ENCODE results near the gene SEPTIN8. TPM values are rescaled to one million over a fixed set of nuclear protein-coding genes. Genes with fewer than 3 reads are reported as not detected.

The SEPTIN8 gene
- total and polyA plus RNA-seq, 2 donors (not counting 1 experiment from before 2014, with no cell fraction given) = 4.0 to 5.9 TPM

DNA sequence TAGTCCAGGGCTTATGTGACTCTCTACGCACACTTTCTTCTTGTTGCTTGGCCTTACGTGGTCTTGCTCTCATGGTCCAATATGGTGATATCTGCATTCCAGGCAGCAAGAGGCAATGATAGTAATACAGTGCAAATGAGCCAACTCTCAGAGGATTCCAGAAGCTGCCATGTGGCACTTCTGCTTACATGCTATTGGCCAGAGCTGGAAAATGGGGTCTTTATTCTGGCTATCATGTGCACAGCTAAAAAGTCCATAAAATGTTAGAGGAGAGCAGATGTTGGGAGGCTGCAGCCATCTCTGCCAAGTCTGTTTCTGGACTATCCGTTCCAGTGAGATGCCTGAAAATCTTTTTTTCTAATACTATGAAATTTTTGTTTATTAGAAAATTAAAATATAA, 2.9 kb upstream of the SEPTIN8 start:
- H3K27ac ChIP-seq (ENCODE audit: low read length in 2 of 2) = no peak overlapping the region
- CTCF ChIA-PET = no interaction called here
- H3K4me3 ChIP-seq (ENCODE audit: control extremely low read depth in 1 of 5, extremely low read depth in 1 of 5, insufficient read depth in 1 of 5, low read depth in 2 of 5, low read length in 4 of 5) = no peak overlapping the region
- no peak for DNase-seq
- 100% methylated on average over 2 of the region's 3 CpGs for WGBS (ENCODE audit: insufficient coverage)
- POLR2A ChIA-PET = no interaction called here
- no peaks in the 10 kb centered on the region for H3K36me3 ChIP-seq (replicated peaks in 1 of 2; ENCODE audit: control extremely low read depth in 1 of 2, control insufficient read depth in 1 of 2, extremely low read depth in 1 of 2, insufficient read depth in 2 of 2, low read length in 1 of 2)
- intact Hi-C loops (cut with micrococcal nuclease) = no loop called here
- H3K27me3 ChIP-seq (replicated peaks in 1 of 4; ENCODE audit: control extremely low read depth in 1 of 4, control insufficient read depth in 3 of 4, insufficient read depth in 4 of 4, low read length in 3 of 4) = peaks cover 2 to 60% (median 41%) of the 10 kb centered on the region in 4 experiments
- H3K4me1 ChIP-seq (ENCODE audit: control insufficient read depth in 2 of 2, insufficient read depth in 2 of 2, low read length in 2 of 2) = peaks cover 14 to 16% of the 10 kb centered on the region in 2 donors
- H3K9me3 ChIP-seq (ENCODE audit: control extremely low read depth in 1 of 3, control insufficient read depth in 2 of 3, insufficient read depth in 1 of 3, low read length in 2 of 3) = peaks cover 0 to 9% (median 2%) of the 10 kb centered on the region in 3 donors
- Mint-ChIP-seq H3K4me1 (peaks cover 8% of the 10 kb centered on the region), H3K9me3 (ENCODE audit: insufficient read depth) (no peaks in the 10 kb centered on the region), H3K4me3 (no peak overlapping the region), H3K27me3 (peaks cover 45% of the 10 kb centered on the region), H3K27ac (no peak overlapping the region)
- no peak overlapping the region for H3K9ac ChIP-seq (ENCODE audit: low read length)
- no peak for ATAC-seq (ENCODE audit: low read depth)
- TF ChIP-seq, protein P1, sequence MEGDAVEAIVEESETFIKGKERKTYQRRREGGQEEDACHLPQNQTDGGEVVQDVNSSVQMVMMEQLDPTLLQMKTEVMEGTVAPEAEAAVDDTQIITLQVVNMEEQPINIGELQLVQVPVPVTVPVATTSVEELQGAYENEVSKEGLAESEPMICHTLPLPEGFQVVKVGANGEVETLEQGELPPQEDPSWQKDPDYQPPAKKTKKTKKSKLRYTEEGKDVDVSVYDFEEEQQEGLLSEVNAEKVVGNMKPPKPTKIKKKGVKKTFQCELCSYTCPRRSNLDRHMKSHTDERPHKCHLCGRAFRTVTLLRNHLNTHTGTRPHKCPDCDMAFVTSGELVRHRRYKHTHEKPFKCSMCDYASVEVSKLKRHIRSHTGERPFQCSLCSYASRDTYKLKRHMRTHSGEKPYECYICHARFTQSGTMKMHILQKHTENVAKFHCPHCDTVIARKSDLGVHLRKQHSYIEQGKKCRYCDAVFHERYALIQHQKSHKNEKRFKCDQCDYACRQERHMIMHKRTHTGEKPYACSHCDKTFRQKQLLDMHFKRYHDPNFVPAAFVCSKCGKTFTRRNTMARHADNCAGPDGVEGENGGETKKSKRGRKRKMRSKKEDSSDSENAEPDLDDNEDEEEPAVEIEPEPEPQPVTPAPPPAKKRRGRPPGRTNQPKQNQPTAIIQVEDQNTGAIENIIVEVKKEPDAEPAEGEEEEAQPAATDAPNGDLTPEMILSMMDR (IDR thresholded peaks at IDR 0.05) = no peak
- TF ChIP-seq EZH2 (IDR thresholded peaks at IDR 0.05; ENCODE audit: borderline replicate concordance, insufficient read depth, low read depth, low read length, poor library complexity, severe bottlenecking) = no peak
- no peak overlapping the region for H3K4me2 ChIP-seq (replicated peaks; ENCODE audit: low read depth, low read length, poor library complexity, severe bottlenecking)
- no peaks in the 10 kb centered on the region for H3K79me2 ChIP-seq (ENCODE audit: control insufficient read depth, insufficient read depth, low read length)
- no peaks in the 10 kb centered on the region for H4K20me1 ChIP-seq (ENCODE audit: control insufficient read depth, insufficient read depth, low read length, poor library complexity, severe bottlenecking)
- H2AFZ ChIP-seq (ENCODE audit: insufficient read depth, low read depth, low read length, poor library complexity, severe bottlenecking) = no peak overlapping the region

DNA sequence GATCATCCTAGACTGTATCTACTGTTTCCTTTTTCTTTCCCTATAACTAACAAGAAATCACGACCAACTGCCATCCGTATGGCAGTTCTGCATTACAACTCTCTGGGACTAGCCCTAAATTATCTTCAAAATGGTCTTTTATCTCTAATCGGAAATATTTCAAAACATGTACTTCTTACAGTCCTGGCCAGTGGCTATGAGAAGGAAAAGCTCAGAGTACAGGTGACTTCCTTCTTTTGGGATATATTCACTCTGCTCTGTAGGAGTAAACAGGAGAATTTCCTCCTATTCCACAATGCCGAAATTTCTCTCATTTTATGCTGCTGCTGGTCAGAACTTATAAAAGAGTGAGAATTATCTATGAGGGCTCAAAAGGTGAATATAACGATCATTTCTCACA, 1.8 kb upstream of the SEPTIN8 start:
- intact Hi-C loops (cut with micrococcal nuclease) = no loop called here
- Histone ChIP-seq H3K4me3 (ENCODE audit: control extremely low read depth in 1 of 5, extremely low read depth in 1 of 5, insufficient read depth in 1 of 5, low read depth in 2 of 5, low read length in 4 of 5) (no peak overlapping the region), H3K9ac (ENCODE audit: low read length) (no peak overlapping the region), H3K36me3 (replicated peaks in 1 of 2; ENCODE audit: control extremely low read depth in 1 of 2, control insufficient read depth in 1 of 2, extremely low read depth in 1 of 2, insufficient read depth in 2 of 2, low read length in 1 of 2) (no peaks in the 10 kb centered on the region), H3K27ac (ENCODE audit: low read length in 2 of 2) (no peak overlapping the region), H4K20me1 (ENCODE audit: control insufficient read depth, insufficient read depth, low read length, poor library complexity, severe bottlenecking) (no peaks in the 10 kb centered on the region), H3K4me1 (ENCODE audit: control insufficient read depth in 2 of 2, insufficient read depth in 2 of 2, low read length in 2 of 2) (peaks cover 14 to 16% of the 10 kb centered on the region in 2 donors), H3K79me2 (ENCODE audit: control insufficient read depth, insufficient read depth, low read length) (no peaks in the 10 kb centered on the region), H3K4me2 (replicated peaks; ENCODE audit: low read depth, low read length, poor library complexity, severe bottlenecking) (no peak overlapping the region), H3K9me3 (ENCODE audit: control extremely low read depth in 1 of 3, control insufficient read depth in 2 of 3, insufficient read depth in 1 of 3, low read length in 2 of 3) (peaks cover 0 to 9% (median 2%) of the 10 kb centered on the region in 3 donors), H3K27me3 (replicated peaks in 1 of 4; ENCODE audit: control extremely low read depth in 1 of 4, control insufficient read depth in 3 of 4, insufficient read depth in 4 of 4, low read length in 3 of 4) (peaks cover 2 to 56% (median 39%) of the 10 kb centered on the region in 4 experiments), H2AFZ (ENCODE audit: insufficient read depth, low read depth, low read length, poor library complexity, severe bottlenecking) (no peak overlapping the region)
- no peak for TF ChIP-seq EZH2 (IDR thresholded peaks at IDR 0.05; ENCODE audit: borderline replicate concordance, insufficient read depth, low read depth, low read length, poor library complexity, severe bottlenecking)
- TF ChIP-seq, protein P1 (IDR thresholded peaks at IDR 0.05) = no peak
- DNase-seq (no peak), ATAC-seq (ENCODE audit: low read depth) (no peak)
- Mint-ChIP-seq H3K27me3 (peaks cover 44% of the 10 kb centered on the region), H3K9me3 (ENCODE audit: insufficient read depth) (no peaks in the 10 kb centered on the region), H3K4me1 (peaks cover 8% of the 10 kb centered on the region), H3K27ac (no peak overlapping the region), H3K4me3 (peak overlapping the region; percentile 76)
- POLR2A ChIA-PET = no interaction called here
- CTCF ChIA-PET = no interaction called here
- WGBS (ENCODE audit: insufficient coverage) = no CpG with 5 or more reads among the region's 5 CpGs
